Naive B cell (primary cell): ENCODE data around the gene FAM43B. TPM values are rescaled to one million over a fixed set of nuclear protein-coding genes. Genes with fewer than 3 reads are reported as not detected.
A peak's percentile ranks its signal among the peaks of the same experiment; 100 is the strongest.

Experiments used
- ATAC-seq, 2 donors: fragments of 150-1000 bp; cut with Tn5 transposase; 2 replicates each; pipeline ENCODE4 v1.10.0; 2021; ENCODE audit warnings: low read depth in 2 of 2, mild to moderate bottlenecking in 2 of 2, moderate library complexity in 2 of 2
- DNase-seq: peaks from one replicate; pipeline ENCODE4 v3.0.0; 2022
- H3K27ac Mint-ChIP-seq, 6 donors: one replicate each; pipeline ENCODE4 v1.8.0; 2020 to 2022; ENCODE audit warnings: mild to moderate bottlenecking in 6 of 6, mixed read lengths in 6 of 6, moderate library complexity in 5 of 6, inconsistent platforms in 2 of 6
- H3K27me3 Mint-ChIP-seq, 3 donors: one replicate each; pipeline ENCODE4 v1.8.0; 2021 to 2022; ENCODE audit warnings: mixed read lengths in 3 of 3, mild to moderate bottlenecking in 1 of 3
- H3K36me3 Mint-ChIP-seq, 2 donors: one replicate each; pipeline ENCODE4 v1.8.0; 2020 to 2022; ENCODE audit warnings: mixed read lengths in 2 of 2, inconsistent platforms in 1 of 2, mild to moderate bottlenecking in 1 of 2
- H3K4me1 Mint-ChIP-seq, 3 donors: one replicate each; pipeline ENCODE4 v1.8.0; 2020 to 2022; ENCODE audit warnings: mixed read lengths in 3 of 3, inconsistent platforms in 1 of 3, mild to moderate bottlenecking in 1 of 3, moderate library complexity in 1 of 3
- H3K4me3 Mint-ChIP-seq, 8 donors: one replicate each; pipeline ENCODE4 v1.8.0; 2020 to 2022; ENCODE audit warnings: mild to moderate bottlenecking in 8 of 8, mixed read lengths in 8 of 8, moderate library complexity in 8 of 8, inconsistent platforms in 2 of 8
- H3K9me3 Mint-ChIP-seq, 7 donors: one replicate each; pipeline ENCODE4 v1.8.0; 2020 to 2022; ENCODE audit warnings: mixed read lengths in 7 of 7, mild to moderate bottlenecking in 5 of 7, inconsistent platforms in 2 of 7, moderate library complexity in 1 of 7
- polyA plus RNA-seq, 6 donors: library from polyadenylated mRNA; unstranded; fragments of 300-500 nt; fragmentation: Illumina TruSeq; gene quantifications; one replicate each; pipeline ENCODE4 v1.2.3, GENCODE V29; 2021; ENCODE audit warnings: low read depth in 6 of 6

The FAM43B gene
- polyA plus RNA-seq, 6 donors from 2014 or later = not detected

DNA sequence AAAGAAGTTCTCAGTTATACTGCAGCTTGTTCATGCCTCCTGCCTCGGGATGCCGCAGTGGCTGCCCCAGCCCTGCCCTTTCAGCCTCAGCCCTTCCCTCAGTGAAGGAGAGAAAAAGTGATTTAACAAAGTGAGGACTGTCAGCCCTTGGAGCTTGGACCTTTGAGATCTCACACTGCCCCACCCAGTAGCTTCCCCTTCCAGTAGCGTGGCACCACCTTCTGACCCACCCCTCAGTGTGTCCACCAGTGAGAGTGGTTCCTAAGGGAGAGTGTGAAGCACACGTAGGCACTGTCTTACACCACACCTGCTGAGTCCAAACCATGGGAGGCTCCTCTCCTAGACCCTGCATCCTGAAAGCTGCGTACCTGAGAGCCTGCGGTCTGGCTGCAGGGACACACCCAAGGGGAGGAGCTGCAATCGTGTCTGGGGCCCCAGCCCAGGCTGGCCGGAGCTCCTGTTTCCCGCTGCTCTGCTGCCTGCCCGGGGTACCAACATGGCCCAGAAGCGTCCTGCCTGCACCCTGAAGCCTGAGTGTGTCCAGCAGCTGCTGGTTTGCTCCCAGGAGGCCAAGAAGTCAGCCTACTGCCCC lies 36.4 kb downstream of the FAM43B start, which contains the start of gene CDA:
CDA (plus strand) TSS at position 464 of the 592 bp plus-strand sequence; CDS start at position 497, 33 bp downstream.
- ATAC-seq (no peak), DNase-seq (no peak)
- peaks cover 43 to 82% (median 69%) of the 10 kb centered on the region in 3 donors for H3K27me3 Mint-ChIP-seq
- no peaks in the 10 kb centered on the region for H3K36me3 Mint-ChIP-seq
- peaks cover 4 to 9% (median 7%) of the 10 kb centered on the region in 3 donors for H3K4me1 Mint-ChIP-seq
- H3K4me3 Mint-ChIP-seq = peak within 1 kb of the TSS in 2 of 8 donors; percentile 8 to 70
- no peak within 1 kb of the TSS for H3K27ac Mint-ChIP-seq
- peaks cover 0 to 10% (median 4%) of the 10 kb centered on the region in 7 donors for H3K9me3 Mint-ChIP-seq

DNA sequence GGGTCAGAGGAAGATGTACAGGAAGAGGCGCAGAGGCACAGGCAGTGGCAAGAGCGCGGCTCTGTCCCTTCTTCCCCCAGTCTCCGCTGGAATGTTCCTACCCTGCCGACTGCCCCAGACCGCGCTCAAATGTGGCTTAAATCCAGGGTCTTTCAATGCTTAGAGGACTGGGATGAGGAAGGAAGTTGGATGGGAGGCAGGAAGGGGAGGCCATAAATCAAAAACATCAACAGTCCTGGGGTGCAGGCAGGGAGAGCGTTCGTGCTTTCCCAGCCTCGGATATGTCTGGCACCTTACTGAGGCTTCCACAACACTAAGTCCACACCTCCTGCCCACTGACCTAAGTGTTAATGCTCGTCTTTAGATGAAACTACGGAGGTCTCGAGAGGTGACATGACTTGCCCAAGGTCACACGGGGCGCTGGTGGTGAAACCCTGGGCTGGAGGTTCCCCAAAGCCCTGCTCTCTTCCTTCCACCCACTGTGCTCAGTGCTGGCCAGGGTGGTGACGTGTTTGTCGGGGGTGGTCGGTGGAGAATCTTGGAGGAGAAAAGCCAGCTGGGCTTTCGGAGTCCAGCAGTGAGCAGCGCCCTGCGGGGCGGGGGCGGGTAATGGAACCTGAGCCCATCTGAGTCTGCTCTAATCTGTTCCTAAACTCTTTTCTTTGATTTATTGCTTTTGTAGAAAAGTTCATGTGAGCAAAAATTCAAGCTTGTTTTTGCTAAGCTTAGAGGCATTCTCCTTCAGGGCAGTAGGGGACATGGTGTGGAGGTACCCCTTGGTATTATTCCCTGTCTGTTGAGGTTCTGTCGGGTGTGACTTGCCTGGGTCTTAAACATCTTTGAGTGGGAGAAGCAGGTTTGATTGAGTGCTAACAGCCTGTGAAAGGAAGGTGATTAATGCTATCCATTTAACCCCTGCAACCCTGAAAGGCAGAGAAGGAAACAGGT lies 37.2 kb downstream of the FAM43B start:
- DNase-seq = no peak
- no peak for ATAC-seq
- H3K27ac Mint-ChIP-seq = no peak overlapping the region
- H3K4me1 Mint-ChIP-seq = peaks cover 4 to 9% (median 7%) of the 10 kb centered on the region in 3 donors
- peaks cover 40 to 84% (median 73%) of the 10 kb centered on the region in 3 donors for H3K27me3 Mint-ChIP-seq
- peaks cover 0 to 7% (median 4%) of the 10 kb centered on the region in 7 donors for H3K9me3 Mint-ChIP-seq
- no peaks in the 10 kb centered on the region for H3K36me3 Mint-ChIP-seq
- H3K4me3 Mint-ChIP-seq = peak overlapping the region in 1 of 8 donors; percentile 70

GRCh38 chr1:20590306-20590777 lies 38.0 kb downstream of the FAM43B start:
- DNase-seq (no peak), ATAC-seq (no peak)
- no peaks in the 10 kb centered on the region for H3K36me3 Mint-ChIP-seq
- no peak overlapping the region for H3K4me3 Mint-ChIP-seq
- H3K9me3 Mint-ChIP-seq = peaks cover 0 to 5% (median 2%) of the 10 kb centered on the region in 7 donors
- H3K4me1 Mint-ChIP-seq = peaks cover 4 to 9% (median 7%) of the 10 kb centered on the region in 3 donors
- H3K27me3 Mint-ChIP-seq = peaks cover 37 to 84% (median 71%) of the 10 kb centered on the region in 3 donors
- H3K27ac Mint-ChIP-seq = no peak overlapping the region

GRCh38 chr1:20593756-20594155 lies 41.4 kb downstream of the FAM43B start:
- peaks cover 4 to 9% (median 7%) of the 10 kb centered on the region in 3 donors for H3K4me1 Mint-ChIP-seq
- ATAC-seq (no peak), DNase-seq (no peak)
- H3K9me3 Mint-ChIP-seq = peaks cover 0 to 2% (median under 1%) of the 10 kb centered on the region in 7 donors
- no peak overlapping the region for H3K4me3 Mint-ChIP-seq
- H3K27me3 Mint-ChIP-seq = peaks cover 30 to 73% (median 64%) of the 10 kb centered on the region in 3 donors
- H3K36me3 Mint-ChIP-seq = no peaks in the 10 kb centered on the region
- peak overlapping the region in 1 of 6 donors; percentile 47 for H3K27ac Mint-ChIP-seq

- Mint-ChIP-seq H3K4me1 (peaks cover 0 to 4% (median under 1%) of the 10 kb centered on the region in 3 donors), H3K27ac (no peak overlapping the region), H3K9me3 (peaks cover 0 to 5% (median 0%) of the 10 kb centered on the region in 7 donors), H3K27me3 (peaks cover 28 to 68% (median 59%) of the 10 kb centered on the region in 3 donors), H3K36me3 (no peaks in the 10 kb centered on the region), H3K4me3 (no peak overlapping the region)
- ATAC-seq (no peak), DNase-seq (no peak)
These were observed 42.4 kb downstream of the FAM43B start for GRCh38 chr1:20594746-20595145.

DNA sequence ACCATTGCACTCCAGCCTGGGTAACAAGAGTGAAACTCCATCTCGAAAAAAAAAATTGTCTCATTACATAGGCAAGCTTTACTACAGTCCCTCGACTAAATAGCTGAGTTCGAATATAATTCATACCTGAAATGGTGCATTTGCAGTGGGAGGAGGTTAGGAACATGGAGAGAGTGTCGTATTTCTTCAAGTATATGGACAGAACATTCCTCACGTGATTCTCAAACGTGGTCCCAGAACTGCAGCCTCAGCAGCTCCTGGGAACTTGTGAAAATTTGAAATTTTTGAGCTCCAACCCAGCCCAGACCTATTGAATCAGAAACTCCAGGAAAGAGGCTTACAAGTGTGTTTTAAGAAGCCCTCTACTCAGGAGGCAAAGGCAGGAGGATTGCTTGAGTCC lies 43.7 kb downstream of the FAM43B start:
- DNase-seq (no peak), ATAC-seq (no peak)
- Mint-ChIP-seq H3K9me3 (peaks cover 0 to 5% (median 0%) of the 10 kb centered on the region in 7 donors), H3K27ac (no peak overlapping the region), H3K27me3 (peaks cover 18 to 55% (median 53%) of the 10 kb centered on the region in 3 donors), H3K4me3 (no peak overlapping the region), H3K4me1 (no peaks in the 10 kb centered on the region), H3K36me3 (no peaks in the 10 kb centered on the region)

DNA sequence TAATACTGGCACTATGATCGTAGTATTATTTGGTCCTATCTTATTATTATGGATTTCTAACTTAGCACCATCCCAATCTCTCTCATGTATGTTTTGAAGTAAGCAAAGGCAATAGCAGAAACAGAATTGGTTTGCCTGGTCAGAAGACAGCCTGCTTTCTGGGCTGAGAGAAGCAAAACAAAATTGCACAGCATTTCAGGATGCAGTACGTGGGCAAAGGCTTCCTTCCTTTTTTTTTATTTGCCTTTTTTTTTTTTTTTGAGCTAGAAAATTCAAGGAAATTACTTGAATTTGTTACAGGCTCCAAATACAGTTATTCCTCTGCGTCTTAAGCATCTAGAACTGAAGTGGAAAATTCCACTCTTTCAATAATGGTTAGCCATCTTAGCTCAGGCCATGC lies 45.3 kb downstream of the FAM43B start:
- Mint-ChIP-seq H3K9me3 (peaks cover 0 to 5% (median 0%) of the 10 kb centered on the region in 7 donors), H3K27me3 (peaks cover 9 to 39% (median 39%) of the 10 kb centered on the region in 3 donors), H3K4me3 (no peak overlapping the region), H3K27ac (no peak overlapping the region), H3K36me3 (no peaks in the 10 kb centered on the region), H3K4me1 (no peaks in the 10 kb centered on the region)
- ATAC-seq = no peak
- no peak for DNase-seq

GRCh38 chr1:20600156-20600555 lies 47.8 kb downstream of the FAM43B start:
- no peaks in the 10 kb centered on the region for H3K4me1 Mint-ChIP-seq
- H3K27me3 Mint-ChIP-seq = peaks cover 9 to 25% (median 22%) of the 10 kb centered on the region in 3 donors
- H3K4me3 Mint-ChIP-seq = no peak overlapping the region
- no peak for ATAC-seq
- no peak for DNase-seq
- H3K9me3 Mint-ChIP-seq = peaks cover 0 to 6% (median 0%) of the 10 kb centered on the region in 7 donors
- H3K27ac Mint-ChIP-seq = peak overlapping the region in 2 of 6 donors; percentile 61 to 69
- H3K36me3 Mint-ChIP-seq = no peaks in the 10 kb centered on the region

- ATAC-seq (no peak), DNase-seq (no peak)
- peaks cover 5 to 21% (median 19%) of the 10 kb centered on the region in 3 donors for H3K27me3 Mint-ChIP-seq
- no peaks in the 10 kb centered on the region for H3K36me3 Mint-ChIP-seq
- no peak overlapping the region for H3K27ac Mint-ChIP-seq
- no peaks in the 10 kb centered on the region for H3K4me1 Mint-ChIP-seq
- H3K4me3 Mint-ChIP-seq = no peak overlapping the region
- H3K9me3 Mint-ChIP-seq = peaks cover 0 to 6% (median 0%) of the 10 kb centered on the region in 7 donors
These were observed 48.9 kb downstream of the FAM43B start for GRCh38 chr1:20601129-20601825.

DNA sequence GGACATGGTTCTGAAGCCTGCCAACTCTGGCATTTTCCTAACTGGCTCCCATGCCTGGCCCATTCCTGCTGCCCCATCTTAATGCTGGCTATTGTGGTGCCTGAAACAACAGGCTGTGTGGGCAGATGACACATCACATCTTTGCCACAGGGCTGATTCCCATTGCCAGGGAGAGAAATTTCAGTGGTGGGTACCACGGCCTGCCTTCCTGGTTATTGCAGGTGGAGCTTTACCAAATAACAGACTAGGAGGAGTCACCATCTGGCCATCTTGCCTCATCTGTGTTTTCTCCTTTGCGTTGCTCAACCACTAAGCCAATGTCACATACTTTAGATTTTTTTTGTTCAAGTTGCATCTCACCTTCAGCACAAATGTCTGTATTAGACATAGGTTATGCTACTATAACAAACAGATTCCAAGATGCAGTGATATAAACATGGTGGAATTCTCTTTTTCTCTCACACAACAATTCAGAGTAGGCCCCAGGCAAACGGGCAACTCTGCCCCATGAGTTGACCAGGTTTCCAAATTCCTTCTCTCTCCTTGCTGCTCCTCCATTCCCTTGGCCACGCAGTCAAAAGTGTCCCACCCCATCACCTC lies 50.6 kb downstream of the FAM43B start:
- no peak for DNase-seq
- Mint-ChIP-seq H3K27me3 (peaks cover 5 to 28% (median 25%) of the 10 kb centered on the region in 3 donors), H3K9me3 (peaks cover 0 to 6% (median 0%) of the 10 kb centered on the region in 7 donors), H3K4me3 (no peak overlapping the region), H3K4me1 (no peaks in the 10 kb centered on the region), H3K36me3 (no peaks in the 10 kb centered on the region), H3K27ac (peak overlapping the region in 1 of 6 donors; percentile 40)
- ATAC-seq = no peak

GRCh38 chr1:20603504-20604464 lies 51.4 kb downstream of the FAM43B start:
- peaks cover 3 to 26% (median 22%) of the 10 kb centered on the region in 3 donors for H3K27me3 Mint-ChIP-seq
- no peaks in the 10 kb centered on the region for H3K4me1 Mint-ChIP-seq
- H3K9me3 Mint-ChIP-seq = peaks cover 0 to 4% (median 0%) of the 10 kb centered on the region in 7 donors
- no peak overlapping the region for H3K27ac Mint-ChIP-seq
- no peak overlapping the region for H3K4me3 Mint-ChIP-seq
- ATAC-seq = no peak
- DNase-seq = no peak
- no peaks in the 10 kb centered on the region for H3K36me3 Mint-ChIP-seq
